Subcutaneous adipose tissue (tissue), 4 donors: ENCODE results near the gene CCDC142. TPM values are rescaled to one million over a fixed set of nuclear protein-coding genes. Genes with fewer than 3 reads are reported as not detected.

ENCODE experiments used
- total RNA-seq, 4 donors: library from RNA; depleted of rRNA; stranded (reverse); fragments of >200 nt; gene quantifications; one replicate each; pipeline ENCODE4 v1.1.0, GENCODE V29; 2016
- TF ChIP-seq, protein P1 (sequence below): fragments of 450-650 bp; IDR thresholded peaks from one replicate; pipeline ENCODE4 v1.5.1; 2016; ENCODE audit warnings: low read depth, mild to moderate bottlenecking, control low read depth, antibody characterized with exemption, moderate library complexity

Gene CCDC142
- total RNA-seq, 4 donors from 2014 or later = 10.4 to 30.0 (median 16.8) TPM

DNA sequence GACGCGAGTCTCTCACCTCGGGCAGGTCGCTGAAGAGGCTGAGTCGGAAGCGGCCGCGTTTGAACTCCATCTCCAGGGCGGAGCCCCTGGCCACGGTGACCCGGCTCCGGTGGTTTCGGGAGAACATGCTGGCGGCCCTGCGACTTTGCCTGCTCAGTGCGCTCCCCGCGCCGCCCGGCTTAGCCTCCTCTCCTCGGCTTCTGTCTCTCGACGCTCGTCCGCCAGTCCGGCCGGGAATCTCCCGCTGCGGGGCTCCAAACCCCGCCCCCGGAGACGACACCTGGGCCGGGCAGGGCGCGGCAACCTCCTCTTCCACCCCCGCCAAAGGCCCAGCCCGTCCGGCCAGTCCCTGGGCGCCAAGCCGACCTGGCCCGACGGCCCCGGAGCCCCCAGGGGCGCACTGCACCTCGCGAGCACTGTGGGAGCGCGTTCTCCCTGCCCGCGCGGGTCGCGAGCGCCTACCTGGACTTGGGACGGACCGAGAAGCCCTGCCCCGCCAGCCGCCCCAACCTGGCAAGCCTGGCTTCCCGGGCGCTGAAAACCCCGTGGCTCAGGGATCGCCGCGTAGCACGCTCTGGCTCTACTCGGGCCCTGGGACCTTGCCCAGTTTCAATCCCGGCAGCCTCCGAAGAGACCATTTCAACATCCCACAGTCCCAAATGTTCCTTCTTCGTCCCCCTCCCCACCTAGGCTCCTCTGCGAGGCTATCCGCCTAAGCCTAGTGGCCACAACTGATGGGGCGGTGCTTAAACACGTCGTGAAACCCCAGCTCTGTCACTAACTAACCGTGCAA is 40.9 kb downstream of the CCDC142 start, which contains the start of gene RTKN:
Gene RTKN, minus strand, starts transcription at position 248 of the 793 bp plus-strand sequence. Its CDS starts 121 bp downstream, at position 127.
- TF ChIP-seq, protein P1, sequence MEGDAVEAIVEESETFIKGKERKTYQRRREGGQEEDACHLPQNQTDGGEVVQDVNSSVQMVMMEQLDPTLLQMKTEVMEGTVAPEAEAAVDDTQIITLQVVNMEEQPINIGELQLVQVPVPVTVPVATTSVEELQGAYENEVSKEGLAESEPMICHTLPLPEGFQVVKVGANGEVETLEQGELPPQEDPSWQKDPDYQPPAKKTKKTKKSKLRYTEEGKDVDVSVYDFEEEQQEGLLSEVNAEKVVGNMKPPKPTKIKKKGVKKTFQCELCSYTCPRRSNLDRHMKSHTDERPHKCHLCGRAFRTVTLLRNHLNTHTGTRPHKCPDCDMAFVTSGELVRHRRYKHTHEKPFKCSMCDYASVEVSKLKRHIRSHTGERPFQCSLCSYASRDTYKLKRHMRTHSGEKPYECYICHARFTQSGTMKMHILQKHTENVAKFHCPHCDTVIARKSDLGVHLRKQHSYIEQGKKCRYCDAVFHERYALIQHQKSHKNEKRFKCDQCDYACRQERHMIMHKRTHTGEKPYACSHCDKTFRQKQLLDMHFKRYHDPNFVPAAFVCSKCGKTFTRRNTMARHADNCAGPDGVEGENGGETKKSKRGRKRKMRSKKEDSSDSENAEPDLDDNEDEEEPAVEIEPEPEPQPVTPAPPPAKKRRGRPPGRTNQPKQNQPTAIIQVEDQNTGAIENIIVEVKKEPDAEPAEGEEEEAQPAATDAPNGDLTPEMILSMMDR = no peak

DNA sequence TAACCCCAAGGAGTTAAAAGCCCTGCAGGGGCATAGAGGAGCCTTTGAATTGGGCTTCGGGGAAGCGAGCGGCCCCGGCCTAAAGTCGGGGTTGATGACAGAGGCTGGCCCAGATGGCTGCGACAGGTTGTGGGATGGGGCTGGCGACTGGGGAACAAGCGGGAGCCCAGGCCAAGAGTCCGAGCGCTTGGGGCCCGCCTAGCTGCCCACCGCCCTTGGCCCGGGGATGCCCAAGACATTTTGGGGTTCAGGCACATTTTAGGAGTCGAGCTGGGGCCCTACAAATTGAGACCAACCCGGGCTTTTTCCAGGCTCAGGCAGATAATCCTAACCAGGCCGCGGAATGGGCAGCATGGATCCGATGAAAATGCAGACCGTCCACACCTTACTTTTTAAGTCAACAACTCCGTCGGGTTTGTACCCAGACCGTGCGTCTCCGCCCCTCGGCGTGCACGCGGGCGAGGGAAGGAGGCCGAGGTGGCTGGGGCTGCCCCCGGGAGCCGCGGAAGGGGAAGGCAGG is 41.6 kb downstream of the CCDC142 start:
- TF ChIP-seq, protein P1 = no peak

DNA sequence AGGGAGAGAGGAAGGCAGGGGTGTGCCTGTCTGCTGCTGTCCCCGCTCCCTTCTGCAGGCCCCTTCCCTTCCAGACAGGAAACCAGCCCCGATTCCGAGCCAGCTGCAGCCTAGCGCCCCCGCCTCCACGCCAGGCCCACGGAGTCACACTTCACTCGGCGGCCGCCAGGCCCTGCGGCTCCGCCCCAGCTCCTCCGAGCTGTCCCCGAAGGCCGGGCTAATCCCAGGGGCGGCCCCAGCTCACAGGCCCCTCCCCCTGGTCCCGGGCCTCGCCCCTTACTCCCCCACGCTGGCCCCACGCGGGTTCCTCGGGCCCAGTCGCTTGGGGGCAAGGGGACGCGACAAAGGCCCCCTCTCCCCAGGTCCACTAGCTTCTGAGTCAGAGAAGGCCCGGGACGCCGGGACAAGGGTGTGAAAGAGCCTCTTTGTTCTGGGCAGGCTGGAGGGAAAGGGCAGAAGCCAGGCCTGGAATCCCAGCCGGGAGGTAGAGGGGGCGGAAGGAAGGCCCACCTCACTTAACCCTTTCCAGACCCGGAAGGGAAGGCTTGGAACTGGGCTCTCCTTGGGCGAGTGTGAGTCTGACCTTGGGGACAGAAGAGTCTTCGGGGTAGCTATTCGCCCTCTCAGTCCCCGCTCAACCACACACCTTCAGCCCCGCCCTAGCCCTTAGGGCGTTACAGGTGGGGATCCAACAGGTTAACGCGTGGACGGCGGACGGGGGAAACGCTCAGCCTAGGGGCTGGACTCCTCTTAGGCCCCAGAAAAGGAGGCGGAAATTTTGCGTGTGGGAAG is 42.2 kb downstream of the CCDC142 start:
- TF ChIP-seq, protein P1 = no peak

DNA sequence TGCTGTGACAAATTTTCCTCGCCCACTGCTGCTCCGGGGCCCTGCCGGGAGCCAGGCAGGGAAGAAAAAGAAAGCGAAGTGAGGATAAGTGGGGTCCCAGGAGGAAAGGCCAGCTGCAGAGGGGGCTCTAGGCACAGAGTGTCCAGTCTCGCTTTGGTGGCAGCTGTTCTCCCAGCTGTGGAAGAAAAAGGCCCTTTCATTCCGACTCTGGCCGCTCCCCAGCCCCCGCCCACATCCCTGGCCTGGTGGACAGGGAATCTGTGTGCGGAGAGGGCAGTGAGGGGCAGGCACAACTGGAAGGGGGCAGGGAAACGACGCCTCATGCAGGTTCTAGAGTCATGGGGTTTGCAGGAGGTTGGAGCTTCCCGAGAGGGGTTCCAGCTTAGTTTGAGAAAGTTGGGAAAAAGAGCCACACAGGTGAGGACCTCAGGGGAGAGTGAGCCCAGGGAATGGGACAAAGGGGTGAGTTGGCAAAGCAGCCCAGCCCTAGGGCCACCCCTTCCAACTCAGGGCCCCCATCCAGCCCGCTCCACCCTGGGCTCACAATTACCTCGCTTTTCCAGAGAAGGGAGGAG is 42.9 kb downstream of the CCDC142 start:
- TF ChIP-seq, protein P1 = no peak

DNA sequence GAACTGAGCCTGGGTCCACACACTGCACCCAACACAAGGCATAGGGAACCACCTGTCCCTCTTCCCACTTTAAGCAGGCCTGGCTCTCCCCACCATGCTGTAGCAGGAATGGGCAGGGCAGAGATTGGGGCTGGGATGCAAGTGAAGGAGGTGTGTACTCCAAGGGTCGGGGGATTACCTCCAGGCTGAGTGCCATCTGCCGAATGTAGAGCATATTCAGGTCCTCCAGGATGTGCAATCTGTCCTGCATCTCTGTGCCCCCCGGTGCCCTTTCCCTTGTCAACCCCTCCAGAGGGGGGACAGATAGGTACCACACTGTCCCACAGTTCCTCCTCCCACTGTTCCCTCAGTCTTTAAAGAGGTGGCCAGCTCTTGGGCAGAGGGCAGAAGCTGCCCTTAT is 43.4 kb downstream of the CCDC142 start:
- TF ChIP-seq, protein P1 = no peak

DNA sequence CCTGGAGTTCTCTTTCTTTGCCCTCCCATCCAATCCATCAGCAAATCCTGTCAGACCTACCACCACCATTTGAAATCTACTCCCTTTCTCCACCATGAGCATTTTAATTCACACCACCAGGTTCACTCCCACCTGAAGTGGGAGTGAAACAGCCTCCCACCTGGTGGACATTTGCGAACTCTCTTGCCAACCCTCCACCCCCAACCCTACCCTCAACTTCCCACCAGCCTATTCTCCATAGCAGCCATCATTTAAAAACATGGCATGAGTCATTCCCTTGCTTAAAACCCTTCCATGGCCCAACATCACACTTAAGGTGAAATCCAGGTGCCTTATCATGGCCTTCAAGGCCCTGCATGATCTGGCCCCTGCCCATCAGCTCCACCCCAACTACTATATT is 44.5 kb downstream of the CCDC142 start:
- TF ChIP-seq, protein P1 = no peak
